ENCODE results near the gene PAX2. TPM values are rescaled to one million over a fixed set of nuclear protein-coding genes. Genes with fewer than 3 reads are reported as not detected.

PAX2 gene
- total RNA-seq, 3 donors from 2014 or later, result under 0.01 TPM; not detected in 2

- H3K27me3 ChIP-seq, result peaks cover 4 to 91% of the 10 kb centered on the region in 2 donors
- TF ChIP-seq CTCF (IDR thresholded peaks at IDR 0.05), result no peak
- no peak for TF ChIP-seq POLR2A (IDR thresholded peaks at IDR 0.05)
- TF ChIP-seq POLR2AphosphoS5 (IDR thresholded peaks at IDR 0.05), result no peak
- no peak for DNase-seq (ENCODE audit: low spot score in 2 of 2)
- H3K27ac ChIP-seq, result no peak overlapping the region
- H3K9me3 ChIP-seq, result no peaks in the 10 kb centered on the region
- peaks cover 0 to 7% of the 10 kb centered on the region in 2 donors for H3K4me1 ChIP-seq
- peak overlapping the region in 2 of 3 donors; percentile 26 to 54 for H3K4me3 ChIP-seq
- no peaks in the 10 kb centered on the region for H3K36me3 ChIP-seq
- intact Hi-C loops (cut with DNase I; ENCODE audit: low total_unique reads), result no loop called here
Observed at GRCh38 chr10:100713049-100713858, 32.1 kb upstream of the PAX2 start.

DNA sequence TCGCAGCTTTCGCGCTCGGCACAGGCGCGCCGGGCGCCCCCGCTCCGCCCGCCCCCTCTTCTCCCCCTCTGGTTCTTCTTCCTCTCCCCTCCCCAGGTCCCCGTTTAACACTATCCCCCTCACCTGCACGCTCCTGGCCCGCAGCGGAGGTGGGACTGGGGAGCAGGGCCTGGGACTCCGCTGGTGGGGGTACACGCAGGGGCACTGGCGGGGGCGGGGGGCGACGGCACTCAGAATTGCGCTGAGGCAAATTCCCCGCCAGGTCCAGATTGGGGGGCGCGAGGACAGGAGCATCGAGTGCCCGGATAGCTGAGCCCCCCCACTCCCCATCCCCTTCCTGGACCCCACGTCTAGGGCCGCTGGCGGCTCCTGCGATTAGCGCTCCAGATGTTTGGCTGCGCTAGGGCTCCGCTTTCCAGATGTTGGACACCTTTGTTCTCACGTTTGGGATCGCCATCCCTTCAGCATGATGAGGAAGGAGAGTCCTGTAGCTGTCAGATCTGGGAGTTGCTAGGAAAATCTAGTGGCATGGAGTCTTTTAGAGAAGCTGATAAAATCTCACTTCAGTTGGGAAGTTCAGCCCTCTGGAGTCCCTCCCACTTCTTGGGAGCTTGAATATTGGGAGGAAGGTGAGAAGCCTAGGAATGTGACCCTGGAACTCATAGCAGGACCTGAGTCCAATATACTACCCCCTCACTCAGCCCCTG, 31.4 kb upstream of the PAX2 start:
- no peak overlapping the region for H3K27ac ChIP-seq
- peak overlapping the region in 2 of 3 donors; percentile 26 to 54 for H3K4me3 ChIP-seq
- no peaks in the 10 kb centered on the region for H3K9me3 ChIP-seq
- DNase-seq (ENCODE audit: low spot score in 2 of 2), result no peak
- intact Hi-C loops (cut with DNase I; ENCODE audit: low total_unique reads), result no loop called here
- peaks cover 0 to 7% of the 10 kb centered on the region in 2 donors for H3K4me1 ChIP-seq
- H3K36me3 ChIP-seq, result no peaks in the 10 kb centered on the region
- TF ChIP-seq POLR2AphosphoS5 (IDR thresholded peaks at IDR 0.05) (no peak), CTCF (IDR thresholded peaks at IDR 0.05) (no peak), POLR2A (IDR thresholded peaks at IDR 0.05) (no peak)
- H3K27me3 ChIP-seq, result peaks cover 4 to 85% of the 10 kb centered on the region in 2 donors

DNA sequence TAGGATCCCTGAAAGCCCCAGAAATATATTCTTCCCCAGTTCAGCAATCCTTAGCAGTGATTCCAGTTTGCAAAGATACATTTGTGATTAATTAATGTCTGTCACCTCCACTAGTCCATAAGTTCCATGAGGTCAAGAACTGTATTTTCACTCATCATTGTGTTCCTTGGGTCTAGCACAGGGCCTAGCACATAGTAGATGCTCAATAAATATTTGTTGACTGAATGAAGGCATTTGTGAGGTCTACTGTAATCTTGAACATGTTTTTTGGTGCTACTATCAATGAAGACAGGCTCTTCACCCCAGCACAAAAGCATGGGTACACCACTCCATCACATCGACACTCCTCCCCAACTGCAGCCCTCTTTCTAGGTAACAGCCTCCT, 30.8 kb upstream of the PAX2 start:
- DNase-seq (ENCODE audit: low spot score in 2 of 2), result no peak
- H3K36me3 ChIP-seq, result no peaks in the 10 kb centered on the region
- H3K4me1 ChIP-seq, result peaks cover 0 to 7% of the 10 kb centered on the region in 2 donors
- TF ChIP-seq POLR2A (IDR thresholded peaks at IDR 0.05) (no peak), POLR2AphosphoS5 (IDR thresholded peaks at IDR 0.05) (no peak), CTCF (IDR thresholded peaks at IDR 0.05) (no peak)
- H3K4me3 ChIP-seq, result no peak overlapping the region
- H3K9me3 ChIP-seq, result no peaks in the 10 kb centered on the region
- H3K27me3 ChIP-seq, result peaks cover 4 to 80% of the 10 kb centered on the region in 2 donors
- no peak overlapping the region for H3K27ac ChIP-seq
- intact Hi-C loops (cut with DNase I; ENCODE audit: low total_unique reads), result no loop called here

DNA sequence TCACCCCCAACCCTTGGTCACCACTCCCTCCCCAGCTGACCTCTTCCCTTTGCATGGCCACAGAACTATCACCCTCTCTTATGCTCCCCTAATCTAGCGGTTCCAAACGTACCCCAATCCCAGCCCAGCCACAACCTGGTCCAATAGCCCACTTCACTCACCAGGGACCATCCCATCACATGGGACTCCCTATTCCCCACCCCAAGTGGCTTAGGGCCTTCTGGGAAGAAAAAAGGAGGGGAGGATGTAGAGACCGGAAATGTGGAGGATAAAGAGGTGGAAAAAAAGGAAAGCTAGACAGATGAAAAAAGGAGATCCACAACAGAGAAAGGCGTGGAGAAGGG, 30.3 kb upstream of the PAX2 start:
- Histone ChIP-seq H3K4me3 (no peak overlapping the region), H3K36me3 (no peaks in the 10 kb centered on the region), H3K27ac (no peak overlapping the region), H3K27me3 (peaks cover 4 to 76% of the 10 kb centered on the region in 2 donors), H3K9me3 (no peaks in the 10 kb centered on the region), H3K4me1 (peaks cover 0 to 7% of the 10 kb centered on the region in 2 donors)
- TF ChIP-seq POLR2AphosphoS5 (IDR thresholded peaks at IDR 0.05) (no peak), CTCF (IDR thresholded peaks at IDR 0.05) (no peak), POLR2A (IDR thresholded peaks at IDR 0.05) (no peak)
- DNase-seq (ENCODE audit: low spot score in 2 of 2), result peak in 1 of 2 donors; percentile 41
- intact Hi-C loops (cut with DNase I; ENCODE audit: low total_unique reads), result no loop called here
